Measurements from ENCODE around the gene HNRNPDL.

DNA sequence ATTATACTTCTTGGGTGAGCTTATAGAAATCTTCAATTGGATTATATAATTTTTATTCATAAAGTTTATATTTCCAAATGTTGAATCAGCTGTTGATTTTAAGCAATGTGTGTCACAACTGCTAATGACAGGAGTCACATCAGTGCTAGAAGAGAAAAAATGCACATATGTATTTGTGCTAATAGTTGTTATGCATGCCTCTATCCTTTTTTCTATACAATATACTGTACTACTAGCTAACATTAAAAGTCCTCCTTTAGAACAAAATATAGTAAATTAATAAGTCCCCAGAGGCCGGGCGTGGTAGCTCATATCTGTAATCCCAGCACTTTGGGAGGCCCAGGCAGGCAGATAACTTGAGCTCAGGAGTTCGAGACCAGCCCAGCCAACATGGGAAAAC lies 32.7 kb downstream of the HNRNPDL start:
- no peak for TF ChIP-seq ZNF274 (IDR thresholded peaks at IDR 0.05; ENCODE audit: low read depth, low read length)
- no peak for TF ChIP-seq YY1 (IDR thresholded peaks at IDR 0.05; ENCODE audit: insufficient read depth, insufficient read length)
